WTC11 (cell line): ENCODE results near the gene COL4A2. TPM values are rescaled to one million over a fixed set of nuclear protein-coding genes. Genes with fewer than 3 reads are reported as not detected.

Experiments
- ATAC-seq: fragments of 200-7000 bp; cut with Tn5 transposase; 2 replicates; pipeline ENCODE4 v1.10.0; 2021; ENCODE audit warnings: mild to moderate bottlenecking, moderate library complexity
- CTCF ChIA-PET: fragments of 300-600 bp; sonication (Branson Sonifier 250); formaldehyde crosslinking; loops from one replicate; lab custom pipeline; 2021; ENCODE audit warnings: antibody characterized with exemption; lab: Charles Lee
- POLR2A ChIA-PET: fragments of 350-600 bp; sonication (Branson Sonifier 250); formaldehyde crosslinking; loops from one replicate; lab custom pipeline; 2021; ENCODE audit warnings: antibody characterized with exemption; lab: Charles Lee
- DNase-seq: peaks from one replicate; pipeline ENCODE4 v3.0.0; 2021; ENCODE audit warnings: low spot score
- H3K27ac Mint-ChIP-seq: 2 replicates; pipeline ENCODE4 v1.8.0; 2021; ENCODE audit warnings: mixed read lengths
- H3K27me3 Mint-ChIP-seq: 2 replicates; pipeline ENCODE4 v1.8.0; 2021; ENCODE audit warnings: low read depth, mild to moderate bottlenecking, moderate library complexity, mixed read lengths
- H3K36me3 Mint-ChIP-seq: 2 replicates; pipeline ENCODE4 v1.8.0; 2021; ENCODE audit warnings: mixed read lengths
- H3K4me1 Mint-ChIP-seq: 2 replicates; pipeline ENCODE4 v1.8.0; 2022; ENCODE audit warnings: mixed read lengths
- H3K4me3 Mint-ChIP-seq: 2 replicates; pipeline ENCODE4 v1.8.0; 2021; ENCODE audit warnings: mild to moderate bottlenecking, moderate library complexity, mixed read lengths
- H3K9me3 Mint-ChIP-seq: 2 replicates; pipeline ENCODE4 v1.8.0; 2021; ENCODE audit warnings: mixed read lengths
- AR ChIP-seq: fragments of 250-450 bp; sonication (Bioruptor Pico); IDR thresholded peaks from 2 replicates; pipeline ENCODE4 v1.9.0; 2021; ENCODE audit warnings: mild to moderate bottlenecking
- ATF3 ChIP-seq: sonication (generic); formaldehyde crosslinking; conservative IDR thresholded peaks from 2 replicates; pipeline ENCODE4 v1.8.1; 2022; ENCODE audit warnings: mild to moderate bottlenecking, missing genetic modification reagents
- ATF6 ChIP-seq: sonication (generic); formaldehyde crosslinking; IDR thresholded peaks from 2 replicates; pipeline ENCODE4 v1.8.1; 2023; ENCODE audit warnings: mild to moderate bottlenecking, missing genetic modification reagents
- ELF4 ChIP-seq: sonication (generic); formaldehyde crosslinking; IDR thresholded peaks from 2 replicates; pipeline ENCODE4 v1.8.1; 2022; ENCODE audit warnings: low read depth, mild to moderate bottlenecking, moderate library complexity, missing genetic modification reagents
- ERG ChIP-seq: fragments of 250-450 bp; sonication (Bioruptor Pico); IDR thresholded peaks from 2 replicates; pipeline ENCODE4 v1.8.0; 2021; ENCODE audit warnings: mild to moderate bottlenecking
- ESRRA ChIP-seq: sonication (generic); formaldehyde crosslinking; IDR thresholded peaks from 2 replicates; pipeline ENCODE4 v1.8.1; 2022; ENCODE audit warnings: mild to moderate bottlenecking, missing genetic modification reagents, borderline replicate concordance
- FOXK1 ChIP-seq: sonication (generic); formaldehyde crosslinking; IDR thresholded peaks from 2 replicates; pipeline ENCODE4 v1.8.0; 2022; ENCODE audit warnings: mild to moderate bottlenecking, moderate library complexity, missing genetic modification reagents
- FOXP4 ChIP-seq: sonication (generic); formaldehyde crosslinking; IDR thresholded peaks from 2 replicates; pipeline ENCODE4 v1.8.0; 2022; ENCODE audit warnings: mild to moderate bottlenecking, missing genetic modification reagents
- GABPB1 ChIP-seq: sonication (generic); formaldehyde crosslinking; IDR thresholded peaks from 2 replicates; pipeline ENCODE4 v1.8.1; 2023; ENCODE audit warnings: mild to moderate bottlenecking, missing genetic modification reagents
- GTF2I ChIP-seq: fragments of 250-450 bp; sonication (Bioruptor Pico); conservative IDR thresholded peaks from 2 replicates; pipeline ENCODE4 v1.4.0; 2021; ENCODE audit warnings: mild to moderate bottlenecking
- HMGA2 ChIP-seq: fragments of 250-450 bp; sonication (Bioruptor Pico); IDR thresholded peaks from 2 replicates; pipeline ENCODE4 v1.4.0; 2021; ENCODE audit warnings: mild to moderate bottlenecking, moderate library complexity
- JUN ChIP-seq: sonication (generic); formaldehyde crosslinking; IDR thresholded peaks from 2 replicates; pipeline ENCODE4 v1.8.0; 2023; ENCODE audit warnings: mild to moderate bottlenecking, missing genetic modification reagents
- NFATC4 ChIP-seq: fragments of 250-450 bp; sonication (Bioruptor Pico); IDR thresholded peaks from 2 replicates; pipeline ENCODE4 v1.9.0; 2021; ENCODE audit warnings: mild to moderate bottlenecking
- PRRX2 ChIP-seq: fragments of 250-450 bp; sonication (Bioruptor Pico); IDR thresholded peaks from 2 replicates; pipeline ENCODE4 v1.8.0; 2021; ENCODE audit warnings: mild to moderate bottlenecking
- RELA ChIP-seq: sonication (generic); formaldehyde crosslinking; IDR thresholded peaks from 2 replicates; pipeline ENCODE4 v1.8.1; 2022; ENCODE audit warnings: missing genetic modification reagents, mild to moderate bottlenecking, borderline replicate concordance
- SP1 ChIP-seq: sonication (generic); formaldehyde crosslinking; conservative IDR thresholded peaks from 2 replicates; pipeline ENCODE4 v1.8.1; 2022; ENCODE audit warnings: missing genetic modification reagents
- ZNF138 ChIP-seq: sonication (generic); formaldehyde crosslinking; conservative IDR thresholded peaks from 2 replicates; pipeline ENCODE4 v1.8.1; 2022; ENCODE audit warnings: mild to moderate bottlenecking, moderate library complexity, missing genetic modification reagents
- ZNF281 ChIP-seq: sonication (generic); formaldehyde crosslinking; IDR thresholded peaks from 2 replicates; pipeline ENCODE4 v1.8.0; 2023; ENCODE audit warnings: mild to moderate bottlenecking, missing genetic modification reagents
- ZNF423 ChIP-seq: fragments of 250-450 bp; sonication (Bioruptor Pico); IDR thresholded peaks from 2 replicates; pipeline ENCODE4 v2.1.2; 2022; ENCODE audit warnings: mild to moderate bottlenecking, moderate library complexity
- ZNF671 ChIP-seq: fragments of 250-450 bp; sonication (Bioruptor Pico); IDR thresholded peaks from 2 replicates; pipeline ENCODE4 v1.8.0; 2021; ENCODE audit warnings: mild to moderate bottlenecking
- total RNA-seq: library from RNA; stranded (reverse); gene quantifications from 3 replicates; pipeline ENCODE4 v1.2.3, GENCODE V29; 2021

Gene COL4A2
- total RNA-seq, 1 experiment from 2014 or later, result 109 TPM

GRCh38 chr13:110374431-110375370 is 67.6 kb downstream of the COL4A2 start:
- Mint-ChIP-seq H3K27me3 (peaks cover 13% of the 10 kb centered on the region), H3K9me3 (no peaks in the 10 kb centered on the region), H3K36me3 (no peaks in the 10 kb centered on the region), H3K4me1 (peaks cover 19% of the 10 kb centered on the region), H3K27ac (peak overlapping the region; percentile 15; the same call in 1 of the 2 replicates), H3K4me3 (no peak overlapping the region)
- TF ChIP-seq GABPB1 (CRISPR knock-in tag) (no peak), FOXK1 (no peak), ERG (no peak), RELA (CRISPR knock-in tag) (no peak), NFATC4 (CRISPR knock-in tag) (no peak), PRRX2 (CRISPR knock-in tag) (no peak)
- POLR2A ChIA-PET, result interaction anchor here (0.6 kb wide), 1 partner anchor 175 kb away, joined by 3 read pairs; no protein-coding TSS in a partner anchor
- DNase-seq (no peak), ATAC-seq (no peak)
- CTCF ChIA-PET, result interaction anchor here (7.0 kb wide), 1 partner anchor 11 kb away, joined by 33 read pairs; no protein-coding TSS in a partner anchor

GRCh38 chr13:110376120-110376519 is 69.0 kb downstream of the COL4A2 start:
- H3K27ac Mint-ChIP-seq, result no peak overlapping the region

GRCh38 chr13:110377178-110377825 is 70.2 kb downstream of the COL4A2 start:
- Mint-ChIP-seq H3K36me3 (no peaks in the 10 kb centered on the region), H3K4me1 (peaks cover 28% of the 10 kb centered on the region), H3K9me3 (no peaks in the 10 kb centered on the region), H3K27me3 (peaks cover 31% of the 10 kb centered on the region), H3K27ac (no peak overlapping the region), H3K4me3 (no peak overlapping the region)
- DNase-seq (no peak), ATAC-seq (no peak)
- POLR2A ChIA-PET, result interaction anchor here (0.6 kb wide), 1 partner anchor 38 kb away, joined by 4 read pairs; no protein-coding TSS in a partner anchor
- CTCF ChIA-PET, result interaction anchor here (7.0 kb wide), 1 partner anchor 13 kb away, joined by 33 read pairs; no protein-coding TSS in a partner anchor
- no peak for TF ChIP-seq AR (CRISPR knock-in tag)
- TF ChIP-seq ATF3 (CRISPR knock-in tag), result no peak
- no peak for TF ChIP-seq ELF4 (CRISPR knock-in tag)
- no peak for TF ChIP-seq HMGA2 (CRISPR knock-in tag)
- no peak for TF ChIP-seq JUN (CRISPR knock-in tag)
- TF ChIP-seq ZNF281, result no peak
- no peak for TF ChIP-seq ZNF138 (CRISPR knock-in tag)
- no peak for TF ChIP-seq ZNF423 (CRISPR knock-in tag)
- no peak for TF ChIP-seq GTF2I
- TF ChIP-seq ATF6 (CRISPR knock-in tag), result no peak
- no peak for TF ChIP-seq FOXP4 (CRISPR knock-in tag)

More at GRCh38 chr13:110376120-110376519, 69.0 kb downstream of the COL4A2 start:
- Mint-ChIP-seq H3K36me3 (no peaks in the 10 kb centered on the region), H3K9me3 (no peaks in the 10 kb centered on the region), H3K4me1 (peaks cover 31% of the 10 kb centered on the region), H3K4me3 (no peak overlapping the region), H3K27me3 (peaks cover 21% of the 10 kb centered on the region)
- no peak for DNase-seq
- ChIA-PET POLR2A (no interaction called here), CTCF (interaction anchor here (7.0 kb wide), 1 partner anchor 12 kb away, joined by 33 read pairs; no protein-coding TSS in a partner anchor)
- no peak for ATAC-seq
- TF ChIP-seq SP1 (CRISPR knock-in tag) (no peak), ZNF138 (CRISPR knock-in tag) (no peak), ZNF671 (CRISPR knock-in tag) (no peak), ESRRA (no peak), PRRX2 (CRISPR knock-in tag) (no peak)
